Measurements from ENCODE around the gene AADACL2. TPM values are rescaled to one million over a fixed set of nuclear protein-coding genes. Genes with fewer than 3 reads are reported as not detected.
A peak's percentile ranks its signal among the peaks of the same experiment; 100 is the strongest.

Gene AADACL2
- total RNA-seq, 1 experiment from 2014 or later, result not detected

- H3K4me3 Mint-ChIP-seq (ENCODE audit: low read depth, unreplicated experiment), result no peak overlapping the region
- DNase-seq, result peak; percentile 22
- TF ChIP-seq CTCF (IDR thresholded peaks at IDR 0.05; ENCODE audit: unreplicated experiment), result no peak
- peaks cover 12% of the 10 kb centered on the region for H3K4me1 Mint-ChIP-seq (ENCODE audit: low read depth, unreplicated experiment)
- no peaks in the 10 kb centered on the region for H3K27me3 Mint-ChIP-seq (ENCODE audit: unreplicated experiment)
- H3K9me3 Mint-ChIP-seq (ENCODE audit: low read depth, unreplicated experiment), result peaks cover 10% of the 10 kb centered on the region
- H3K27ac Mint-ChIP-seq (ENCODE audit: unreplicated experiment), result no peak overlapping the region
- CTCF ChIA-PET, result no interaction called here
- no peaks in the 10 kb centered on the region for H3K36me3 Mint-ChIP-seq (ENCODE audit: insufficient read depth, unreplicated experiment)
- intact Hi-C loops (cut with micrococcal nuclease; ENCODE audit: unreplicated experiment), result no loop called here
- BruUV-seq (replicated peaks), result no TSS peak
Observed at GRCh38 chr3:151724576-151725562, 8.9 kb upstream of the AADACL2 start.

DNA sequence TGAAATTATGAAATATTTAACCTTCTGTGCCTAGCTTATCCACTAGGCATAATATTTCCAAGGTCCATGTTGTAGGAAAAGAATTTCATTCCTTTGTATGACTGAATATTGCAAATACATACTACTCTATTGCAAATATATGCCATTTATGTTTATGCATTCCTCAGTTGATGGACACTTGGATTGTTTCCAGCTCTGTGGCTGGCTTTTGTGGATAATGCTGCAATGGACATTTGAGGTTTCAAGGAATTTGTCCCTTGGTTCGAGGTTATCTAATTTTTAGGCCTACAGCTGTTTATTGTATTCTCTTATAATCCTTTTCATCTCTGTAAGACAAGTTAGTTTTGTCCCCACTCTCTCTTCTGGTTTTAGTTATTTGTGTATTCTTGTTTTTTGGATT, 7.7 kb upstream of the AADACL2 start:
- no peaks in the 10 kb centered on the region for H3K27me3 Mint-ChIP-seq (ENCODE audit: unreplicated experiment)
- TF ChIP-seq CTCF (IDR thresholded peaks at IDR 0.05; ENCODE audit: unreplicated experiment), result no peak
- H3K4me3 Mint-ChIP-seq (ENCODE audit: low read depth, unreplicated experiment), result no peak overlapping the region
- H3K4me1 Mint-ChIP-seq (ENCODE audit: low read depth, unreplicated experiment), result peaks cover 12% of the 10 kb centered on the region
- H3K27ac Mint-ChIP-seq (ENCODE audit: unreplicated experiment), result no peak overlapping the region
- peak; percentile 22 for DNase-seq
- H3K36me3 Mint-ChIP-seq (ENCODE audit: insufficient read depth, unreplicated experiment), result no peaks in the 10 kb centered on the region
- CTCF ChIA-PET, result no interaction called here
- no TSS peak for BruUV-seq (replicated peaks)
- intact Hi-C loops (cut with micrococcal nuclease; ENCODE audit: unreplicated experiment), result no loop called here
- H3K9me3 Mint-ChIP-seq (ENCODE audit: low read depth, unreplicated experiment), result peaks cover 13% of the 10 kb centered on the region

GRCh38 chr3:151732861-151733260, 866 bp upstream of the AADACL2 start:
- Mint-ChIP-seq H3K27me3 (ENCODE audit: unreplicated experiment) (no peaks in the 10 kb centered on the region), H3K36me3 (ENCODE audit: insufficient read depth, unreplicated experiment) (no peaks in the 10 kb centered on the region), H3K4me1 (ENCODE audit: low read depth, unreplicated experiment) (no peaks in the 10 kb centered on the region), H3K27ac (ENCODE audit: unreplicated experiment) (no peak overlapping the region), H3K4me3 (ENCODE audit: low read depth, unreplicated experiment) (no peak overlapping the region), H3K9me3 (ENCODE audit: low read depth, unreplicated experiment) (peaks cover 3% of the 10 kb centered on the region)
- BruUV-seq (replicated peaks), result no TSS peak
- CTCF ChIA-PET, result interaction anchor here (0.6 kb wide), 1 partner anchor 705 kb away, joined by 3 read pairs; no protein-coding TSS in a partner anchor
- TF ChIP-seq CTCF (IDR thresholded peaks at IDR 0.05; ENCODE audit: unreplicated experiment), result no peak
- intact Hi-C loops (cut with micrococcal nuclease; ENCODE audit: unreplicated experiment), result no loop called here
- no peak for DNase-seq

- BruUV-seq (replicated peaks), result no TSS peak
Observed at GRCh38 chr3:151740581-151740980, 6.9 kb downstream of the AADACL2 start.

More at GRCh38 chr3:151740581-151740980, 6.9 kb downstream of the AADACL2 start:
- no peak for TF ChIP-seq CTCF (IDR thresholded peaks at IDR 0.05; ENCODE audit: unreplicated experiment)
- no peak for DNase-seq
- Mint-ChIP-seq H3K36me3 (ENCODE audit: insufficient read depth, unreplicated experiment) (no peaks in the 10 kb centered on the region), H3K9me3 (ENCODE audit: low read depth, unreplicated experiment) (no peaks in the 10 kb centered on the region), H3K4me3 (ENCODE audit: low read depth, unreplicated experiment) (no peak overlapping the region), H3K4me1 (ENCODE audit: low read depth, unreplicated experiment) (no peaks in the 10 kb centered on the region), H3K27me3 (ENCODE audit: unreplicated experiment) (no peaks in the 10 kb centered on the region), H3K27ac (ENCODE audit: unreplicated experiment) (no peak overlapping the region)
- CTCF ChIA-PET, result no interaction called here
- intact Hi-C loops (cut with micrococcal nuclease; ENCODE audit: unreplicated experiment), result no loop called here
